ENCODE results near the gene REEP1.

GRCh38 chr2:86260978-86261377, 76.4 kb downstream of the REEP1 start:
- no peak for TF ChIP-seq POLR2A (IDR thresholded peaks at IDR 0.05)
- no peak for TF ChIP-seq CTCF (IDR thresholded peaks at IDR 0.05 in 8 of 11, conservative IDR thresholded peaks at IDR 0.05 in 3 of 11)
